ENCODE measurements around the gene CTNND1.

Gene CTNND1

GRCh38 chr11:57805780-57806179 lies 44.2 kb downstream of the CTNND1 start:
- no peak for TF ChIP-seq CTCF (conservative IDR thresholded peaks at IDR 0.05; ENCODE audit: low read depth)
- no peak overlapping the region for H3K27ac ChIP-seq
- ChIA-PET POLR2A (ENCODE audit: low non-redundant PET) (no interaction called here), CTCF (interaction anchor here (0.6 to 1.2 kb wide), 2 partner anchors 9 to 49 kb away, joined by 4 read pairs; no protein-coding TSS in a partner anchor)
- no peak for DNase-seq (ENCODE audit: low spot score)

DNA sequence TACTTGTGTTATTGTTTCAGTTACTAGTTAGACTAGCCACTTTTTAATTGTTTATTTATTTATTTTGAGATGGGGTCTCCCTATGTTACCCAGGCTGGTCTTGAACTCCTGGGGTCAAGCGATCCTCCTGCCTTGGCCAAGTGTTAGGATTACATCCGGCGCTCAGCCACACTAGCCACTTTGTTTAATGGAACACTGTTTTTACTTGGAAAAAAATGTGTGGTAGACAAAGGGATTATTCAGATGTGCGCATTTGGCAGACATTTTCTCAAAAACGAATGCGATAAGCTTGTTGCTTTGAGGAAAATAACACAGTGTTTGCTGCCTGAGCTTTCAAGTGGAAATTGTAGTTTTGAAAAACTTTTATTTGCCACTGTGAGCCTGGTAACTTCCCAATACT lies 51.0 kb downstream of the CTNND1 start:
- ChIA-PET CTCF (no interaction called here), POLR2A (ENCODE audit: low non-redundant PET) (no interaction called here)
- TF ChIP-seq CTCF (conservative IDR thresholded peaks at IDR 0.05; ENCODE audit: low read depth), result no peak
- H3K27ac ChIP-seq, result no peak overlapping the region
- DNase-seq (ENCODE audit: low spot score), result no peak

DNA sequence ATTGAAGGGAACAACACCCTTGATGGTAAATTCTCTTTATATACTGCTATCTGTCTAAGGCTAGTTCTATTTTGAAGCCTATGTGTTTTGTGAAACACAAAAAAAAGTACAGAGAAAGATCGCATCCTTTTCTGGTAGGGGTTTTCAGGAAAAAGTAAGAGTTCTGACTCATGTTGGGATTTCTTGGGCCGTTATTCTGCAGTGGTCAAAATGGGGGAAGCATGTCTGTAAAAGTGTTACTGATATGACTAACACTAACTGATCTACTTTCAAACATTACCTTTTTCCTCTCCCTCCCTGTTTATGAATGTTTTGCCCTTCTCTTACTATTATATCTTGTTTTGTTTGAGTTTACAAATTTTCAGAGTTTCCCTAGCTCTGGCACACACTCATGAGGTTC lies 53.9 kb downstream of the CTNND1 start:
- POLR2A ChIA-PET (ENCODE audit: low non-redundant PET), result no interaction called here
- CTCF ChIA-PET, result interaction anchor here (0.6 to 0.7 kb wide), 2 partner anchors 10 to 54 kb away, joined by 3 to 4 read pairs; no protein-coding TSS in a partner anchor
- TF ChIP-seq CTCF (conservative IDR thresholded peaks at IDR 0.05; ENCODE audit: low read depth), result no peak
- H3K27ac ChIP-seq, result no peak overlapping the region
- DNase-seq (ENCODE audit: low spot score), result no peak

DNA sequence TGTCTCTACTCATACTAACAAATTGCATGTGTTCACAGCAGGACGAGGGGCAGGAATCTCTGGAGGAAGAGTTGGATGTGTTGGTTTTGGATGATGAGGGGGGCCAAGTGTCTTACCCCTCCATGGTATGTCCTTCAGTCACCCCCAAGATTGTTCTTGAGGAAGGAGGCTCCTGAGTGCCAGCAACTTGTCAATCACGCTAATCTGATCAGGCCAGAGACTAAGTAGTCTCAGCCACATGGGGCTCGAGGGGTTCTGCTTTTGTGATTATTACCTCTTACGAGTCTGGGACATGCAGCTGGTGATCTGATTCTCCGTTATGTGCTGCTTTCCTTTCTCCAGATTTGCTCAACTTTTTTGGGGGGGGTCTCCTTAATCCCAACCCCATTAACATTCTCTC lies 54.3 kb downstream of the CTNND1 start:
- ChIA-PET CTCF (interaction anchor here (0.6 kb wide), 1 partner anchor 55 kb away, joined by 3 read pairs; no protein-coding TSS in a partner anchor), POLR2A (ENCODE audit: low non-redundant PET) (no interaction called here)
- DNase-seq (ENCODE audit: low spot score), result no peak
- H3K27ac ChIP-seq, result no peak overlapping the region
- TF ChIP-seq CTCF (conservative IDR thresholded peaks at IDR 0.05; ENCODE audit: low read depth), result no peak

GRCh38 chr11:57818812-57819211 lies 57.2 kb downstream of the CTNND1 start:
- no peak for TF ChIP-seq CTCF (conservative IDR thresholded peaks at IDR 0.05; ENCODE audit: low read depth)
- no peak for DNase-seq (ENCODE audit: low spot score)
- CTCF ChIA-PET, result interaction anchor here (0.6 to 1.2 kb wide), 2 partner anchors 188 to 582 kb away, joined by 3 read pairs; partner anchors contain the start of gene APLNR

GRCh38 chr11:57819252-57819979 lies 57.8 kb downstream of the CTNND1 start:
- POLR2A ChIA-PET (ENCODE audit: low non-redundant PET), result no interaction called here
- TF ChIP-seq CTCF (conservative IDR thresholded peaks at IDR 0.05; ENCODE audit: low read depth), result no peak
- no peak overlapping the region for H3K27ac ChIP-seq
- CTCF ChIA-PET, result interaction anchor here (1.2 kb wide), 1 partner anchor 188 kb away, joined by 3 read pairs; no protein-coding TSS in a partner anchor
- no peak for DNase-seq (ENCODE audit: low spot score)

More at GRCh38 chr11:57818812-57819211, 57.2 kb downstream of the CTNND1 start:
- no peak overlapping the region for H3K27ac ChIP-seq
- POLR2A ChIA-PET (ENCODE audit: low non-redundant PET), result no interaction called here
